Transverse colon (tissue), 4 donors: Measurements from ENCODE around the gene BATF2. TPM values are rescaled to one million over a fixed set of nuclear protein-coding genes. Genes with fewer than 3 reads are reported as not detected.

Source experiments
- DNase-seq: peaks from one replicate; pipeline ENCODE4 v3.0.0-alpha.2; 2019
- H3K27ac ChIP-seq, 4 donors: fragments of 200-600 bp; sonication (generic); 2 replicates each; pipeline ENCODE4 v1.5.1; 2016 to 2018; ENCODE audit warnings: inconsistent platforms in 4 of 4
- H3K27me3 ChIP-seq: fragments of 200-600 bp; sonication (generic); 2 replicates; pipeline ENCODE4 v1.5.1; 2017; ENCODE audit warnings: inconsistent platforms
- H3K36me3 ChIP-seq, 4 donors: fragments of 200-600 bp; sonication (generic); 2 replicates each; pipeline ENCODE4 v1.5.1; 2017 to 2019; ENCODE audit warnings: inconsistent platforms in 4 of 4
- H3K4me1 ChIP-seq, 4 donors: fragments of 200-600 bp; sonication (generic); 2 replicates each; pipeline ENCODE4 v1.5.1; 2017 to 2020; ENCODE audit warnings: inconsistent platforms in 4 of 4
- H3K4me3 ChIP-seq, 4 donors: fragments of 200-600 bp; sonication (generic); 1 replicate in 1 of 4; 2 replicates in 3 of 4; pipeline versions ENCODE4 v1.5.1 to v1.6.1; 2017 to 2019; ENCODE audit warnings: inconsistent platforms in 4 of 4
- H3K9me3 ChIP-seq, 2 donors: fragments of 200-600 bp; sonication (generic); 2 replicates each; pipeline ENCODE4 v1.5.1; 2017 to 2019; ENCODE audit warnings: inconsistent platforms in 2 of 2
- CTCF ChIP-seq, 5 experiments: fragments of 200-600 bp in 3 of 5; fragments of 450-650 bp in 2 of 5; sonication (generic) in 3 of 5; IDR thresholded peaks; 1 replicate in 2 of 5; 2 replicates in 3 of 5; pipeline ENCODE4 v1.5.1; 2016 to 2017; ENCODE audit warnings: antibody characterized with exemption in 5 of 5, inconsistent platforms in 3 of 5, mild to moderate bottlenecking in 2 of 5, moderate library complexity in 1 of 5
- EP300 ChIP-seq: sonication (generic); formaldehyde crosslinking; IDR thresholded peaks from one replicate; pipeline ENCODE4 v1.6.1; 2017; ENCODE audit warnings: antibody characterized with exemption, low read depth
- POLR2A ChIP-seq: fragments of 450-650 bp; IDR thresholded peaks from one replicate; pipeline ENCODE4 v1.6.1; 2016; ENCODE audit warnings: antibody characterized with exemption, mild to moderate bottlenecking, moderate library complexity
- POLR2AphosphoS5 ChIP-seq, 3 donors: sonication (generic); formaldehyde crosslinking; IDR thresholded peaks; one replicate each; pipeline ENCODE4 v1.6.1; 2016; ENCODE audit warnings: antibody characterized with exemption in 3 of 3
- WGBS, 2 donors: methylation state at CpG; one replicate each; pipeline ENCODE4 v1.1.5; 2018; ENCODE audit warnings: low coverage in 1 of 2; 5-methylcytosine and 5-hydroxymethylcytosine counted together
- in situ Hi-C, 4 donors: fragments of 200-750 bp; cut with MboI; loops; one replicate each; pipeline versions ENCODE4 v1.15.0 to v1.15.1; 2017; ENCODE audit warnings: low sequenced_read_pairs in 3 of 4, low pct_ligation_motif_present in 1 of 4, low pct_unique_long_range_greater_than_20kb in 1 of 4
- intact Hi-C: fragments of 100-400 bp; cut with DNase I; formaldehyde crosslinking; loops from one replicate; pipeline ENCODE4 v1.15.1; 2023; ENCODE audit warnings: low total_unique reads
- total RNA-seq, 4 donors: library from RNA; depleted of rRNA; stranded (reverse); fragments of >200 nt; gene quantifications; one replicate each; pipeline ENCODE4 v1.1.0, GENCODE V29; 2016

BATF2 gene
- 10 to 100 TPM in 3 of 4 donors, 1 to 10 TPM in 1; 4.0 to 13.9 (median 11.2) TPM for total RNA-seq

DNA sequence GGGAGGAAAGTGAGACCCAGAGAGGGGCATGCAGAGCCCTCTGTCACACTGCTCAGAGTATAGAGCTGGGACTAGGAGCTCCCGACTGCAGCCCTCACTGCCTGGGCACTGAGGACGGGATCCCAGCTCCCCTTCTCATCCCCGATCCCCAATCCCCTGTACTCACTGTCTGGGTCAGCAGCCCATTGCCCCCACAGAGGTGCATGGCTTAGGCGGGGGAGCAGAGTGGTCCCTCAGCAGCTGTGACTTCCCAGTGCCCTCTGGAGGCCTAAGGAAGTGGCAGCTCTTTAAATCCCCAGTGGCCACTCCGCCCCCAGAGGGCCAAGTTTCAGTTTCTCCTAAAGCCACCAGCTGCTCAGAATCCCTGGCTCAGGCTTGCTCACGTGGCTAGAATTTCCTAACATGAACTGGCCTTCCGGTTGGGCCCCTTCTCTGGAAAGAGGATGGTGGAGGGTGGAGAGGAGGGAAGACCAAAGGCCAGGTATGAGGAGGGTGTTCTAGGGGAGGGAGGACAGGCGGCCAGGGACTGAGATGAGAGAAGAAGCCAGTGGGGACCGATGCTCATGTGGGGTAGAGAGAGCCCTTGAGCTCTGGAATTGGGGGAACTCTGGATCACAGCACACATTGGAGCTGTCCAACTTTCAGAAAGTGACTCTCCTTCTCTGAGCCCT is at the start of gene BATF2:
TSS of gene BATF2 (minus strand) at position 262 of the 671 bp plus-strand sequence. CDS start at position 205, 57 bp downstream.
- in situ Hi-C loops: no loop called here
- peaks cover 0 to 7% (median 0%) of the 10 kb centered on the region in 4 donors for H3K36me3 ChIP-seq
- peak; percentile 90 for DNase-seq
- H3K4me3 ChIP-seq: peak within 1 kb of the TSS; percentile 0 to 63 (median 46)
- WGBS, 2 donors: 14% methylated on average over 9 of the region's 9 CpGs; no CpG with 5 or more reads in 1 of the 2 donors
- H3K27ac ChIP-seq: peak within 1 kb of the TSS; percentile 75 to 89 (median 88)
- peak; percentile 42 to 83 (median 60) for TF ChIP-seq CTCF (IDR thresholded peaks at IDR 0.05)
- TF ChIP-seq POLR2A: peak; percentile 94
- no peak for TF ChIP-seq EP300
- peak; percentile 85 to 86 (median 85) for TF ChIP-seq POLR2AphosphoS5 (IDR thresholded peaks at IDR 0.05)
- peaks cover 22 to 51% (median 38%) of the 10 kb centered on the region in 4 donors for H3K4me1 ChIP-seq
- intact Hi-C loops: loop anchor here (5.0 kb wide), 1 partner anchor 70 kb away; no protein-coding TSS in a partner anchor
- no peaks in the 10 kb centered on the region for H3K27me3 ChIP-seq
- H3K9me3 ChIP-seq: no peaks in the 10 kb centered on the region

- TF ChIP-seq POLR2AphosphoS5 (IDR thresholded peaks at IDR 0.05): no peak
- TF ChIP-seq CTCF (IDR thresholded peaks at IDR 0.05): no peak
- TF ChIP-seq POLR2A: no peak
- no peak for TF ChIP-seq EP300
- no peak for DNase-seq
- 92% methylated on average over 6 of the region's 7 CpGs; no CpG with 5 or more reads in 1 of the 2 donors for WGBS, 2 donors
- intact Hi-C loops (no loop called here), in situ Hi-C loops (no loop called here)
- no peaks in the 10 kb centered on the region for H3K36me3 ChIP-seq
- H3K4me1 ChIP-seq: peaks cover 5 to 38% (median 21%) of the 10 kb centered on the region in 4 donors
- H3K4me3 ChIP-seq: no peak overlapping the region
- H3K27me3 ChIP-seq: no peaks in the 10 kb centered on the region
- no peaks in the 10 kb centered on the region for H3K9me3 ChIP-seq
- H3K27ac ChIP-seq: no peak overlapping the region
Observed at GRCh38 chr11:65045728-65046127, 49.0 kb upstream of the BATF2 start.

- Histone ChIP-seq H3K27ac (no peak overlapping the region), H3K4me1 (peaks cover 10 to 45% (median 24%) of the 10 kb centered on the region in 4 donors), H3K9me3 (no peaks in the 10 kb centered on the region), H3K4me3 (no peak overlapping the region), H3K27me3 (no peaks in the 10 kb centered on the region), H3K36me3 (no peaks in the 10 kb centered on the region)
- intact Hi-C loops: no loop called here
- WGBS, 2 donors: 94% methylated on average over 5 of the region's 5 CpGs; no CpG with 5 or more reads in 1 of the 2 donors
- no peak for TF ChIP-seq CTCF (IDR thresholded peaks at IDR 0.05)
- TF ChIP-seq EP300: no peak
- no peak for TF ChIP-seq POLR2A
- no peak for TF ChIP-seq POLR2AphosphoS5 (IDR thresholded peaks at IDR 0.05)
- in situ Hi-C loops: no loop called here
- no peak for DNase-seq
Observed at GRCh38 chr11:65045061-65045460, 48.3 kb upstream of the BATF2 start.

DNA sequence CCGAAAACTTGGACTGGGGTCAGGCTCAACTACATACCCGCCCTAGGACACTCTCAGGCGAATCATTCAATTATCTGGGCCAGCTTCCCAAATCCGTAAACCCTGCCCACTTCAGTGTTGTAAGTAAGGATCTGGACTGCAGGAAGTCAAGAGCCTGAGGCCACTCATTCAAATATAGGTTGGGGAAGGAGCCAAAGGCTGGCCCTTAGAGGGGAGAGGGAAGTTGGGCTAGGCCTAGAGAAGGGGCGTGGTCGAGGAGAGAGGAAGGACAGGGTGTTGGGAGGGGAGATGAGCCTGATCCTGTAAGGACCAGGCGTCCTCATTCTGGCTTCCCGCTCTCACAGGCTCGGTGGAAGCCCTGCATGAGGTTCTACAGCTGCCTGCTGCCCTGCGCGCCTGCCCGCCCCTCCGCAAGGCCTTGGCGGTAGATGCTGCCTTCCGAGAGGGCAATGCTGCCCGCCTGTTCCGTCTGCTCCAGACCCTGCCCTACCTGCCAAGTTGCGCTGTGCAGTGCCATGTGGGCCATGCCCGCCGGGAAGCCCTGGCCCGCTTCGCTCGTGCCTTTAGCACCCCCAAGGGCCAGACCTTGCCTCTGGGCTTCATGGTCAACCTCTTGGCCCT is 47.2 kb upstream of the BATF2 start:
- Histone ChIP-seq H3K9me3 (no peaks in the 10 kb centered on the region), H3K4me1 (peaks cover 10 to 48% (median 24%) of the 10 kb centered on the region in 4 donors), H3K4me3 (no peak overlapping the region), H3K36me3 (no peaks in the 10 kb centered on the region), H3K27me3 (no peaks in the 10 kb centered on the region), H3K27ac (peak overlapping the region in 1 of 4 donors; percentile 14)
- 89% methylated on average over 22 of the region's 23 CpGs; no CpG with 5 or more reads in 1 of the 2 donors for WGBS, 2 donors
- in situ Hi-C loops: no loop called here
- DNase-seq: peak; percentile 37
- no peak for TF ChIP-seq CTCF (IDR thresholded peaks at IDR 0.05)
- TF ChIP-seq POLR2A: no peak
- TF ChIP-seq POLR2AphosphoS5 (IDR thresholded peaks at IDR 0.05): no peak
- no peak for TF ChIP-seq EP300
- intact Hi-C loops: no loop called here
